SH-SY5Y (cell line): ENCODE measurements around the gene STAC3.

Source experiments
- GATA2 ChIP-seq: IDR thresholded peaks from 2 replicates; pipeline ENCODE4 v1.6.1; 2011; ENCODE audit warnings: mild to moderate bottlenecking, low read depth, low read length
- GATA3 ChIP-seq: IDR thresholded peaks from 2 replicates; pipeline ENCODE4 v1.6.1; 2011; ENCODE audit warnings: low read depth, mild to moderate bottlenecking, low read length, moderate library complexity

- no peak for TF ChIP-seq GATA2
- no peak for TF ChIP-seq GATA3
These were observed 3.9 kb downstream of the STAC3 start for GRCh38 chr12:57247041-57247440.
